Mesodermal cell (in vitro differentiated cells): Measurements from ENCODE around the gene XNDC1N. TPM values are rescaled to one million over a fixed set of nuclear protein-coding genes. Genes with fewer than 3 reads are reported as not detected.

Experiments used
- H3K27ac ChIP-seq: 2 replicates; pipeline ENCODE4 v1.7.0; 2013; ENCODE audit warnings: mild to moderate bottlenecking, low read depth, low read length, moderate library complexity; ENCODE audit not compliant: severe bottlenecking
- H3K36me3 ChIP-seq: 2 replicates; pipeline ENCODE4 v1.7.1; 2013; ENCODE audit warnings: mild to moderate bottlenecking, low read length, moderate library complexity; ENCODE audit not compliant: control insufficient read depth, insufficient read depth
- H3K4me1 ChIP-seq: one replicate; pipeline ENCODE4 v1.7.1; 2013; ENCODE audit warnings: mild to moderate bottlenecking, low read length; ENCODE audit not compliant: insufficient read depth, control insufficient read depth, poor library complexity, severe bottlenecking
- H3K4me3 ChIP-seq: 2 replicates; pipeline ENCODE4 v1.7.0; 2013; ENCODE audit warnings: low read length, control low read depth, mild to moderate bottlenecking; ENCODE audit not compliant: insufficient read depth, poor library complexity, severe bottlenecking; ENCODE audit errors: extremely low read depth
- H3K9me3 ChIP-seq: 2 replicates; pipeline ENCODE4 v1.7.1; 2013; ENCODE audit warnings: mild to moderate bottlenecking, low read length, moderate library complexity; ENCODE audit not compliant: control insufficient read depth
- WGBS, 2 experiments: methylation state at CpG; one replicate each; pipeline ENCODE4 v1.1.5; 2013; ENCODE audit warnings: missing lambda C conversion rate in 2 of 2; ENCODE audit not compliant: insufficient coverage in 2 of 2; 5-methylcytosine and 5-hydroxymethylcytosine counted together
- polyA plus RNA-seq, 2 experiments: library from polyadenylated mRNA; stranded (reverse); fragments of 50-300 nt; gene quantifications; one replicate each; pipeline ENCODE4 v1.2.3, GENCODE V29; 2013

Gene XNDC1N, protein sequence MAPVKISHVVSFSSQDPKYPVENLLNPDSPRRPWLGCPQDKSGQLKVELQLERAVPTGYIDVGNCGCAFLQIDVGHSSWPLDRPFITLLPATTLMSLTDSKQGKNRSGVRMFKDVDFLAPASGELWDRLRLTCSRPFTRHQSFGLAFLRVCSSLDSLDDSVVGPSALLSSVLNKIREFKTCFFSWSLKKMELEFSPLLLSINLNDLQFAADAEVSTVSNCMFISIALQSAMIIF
- polyA plus RNA-seq (2013, experiment 1 of 2) = 3.9 TPM
- 2.5 TPM for polyA plus RNA-seq (2013, experiment 2 of 2)

DNA sequence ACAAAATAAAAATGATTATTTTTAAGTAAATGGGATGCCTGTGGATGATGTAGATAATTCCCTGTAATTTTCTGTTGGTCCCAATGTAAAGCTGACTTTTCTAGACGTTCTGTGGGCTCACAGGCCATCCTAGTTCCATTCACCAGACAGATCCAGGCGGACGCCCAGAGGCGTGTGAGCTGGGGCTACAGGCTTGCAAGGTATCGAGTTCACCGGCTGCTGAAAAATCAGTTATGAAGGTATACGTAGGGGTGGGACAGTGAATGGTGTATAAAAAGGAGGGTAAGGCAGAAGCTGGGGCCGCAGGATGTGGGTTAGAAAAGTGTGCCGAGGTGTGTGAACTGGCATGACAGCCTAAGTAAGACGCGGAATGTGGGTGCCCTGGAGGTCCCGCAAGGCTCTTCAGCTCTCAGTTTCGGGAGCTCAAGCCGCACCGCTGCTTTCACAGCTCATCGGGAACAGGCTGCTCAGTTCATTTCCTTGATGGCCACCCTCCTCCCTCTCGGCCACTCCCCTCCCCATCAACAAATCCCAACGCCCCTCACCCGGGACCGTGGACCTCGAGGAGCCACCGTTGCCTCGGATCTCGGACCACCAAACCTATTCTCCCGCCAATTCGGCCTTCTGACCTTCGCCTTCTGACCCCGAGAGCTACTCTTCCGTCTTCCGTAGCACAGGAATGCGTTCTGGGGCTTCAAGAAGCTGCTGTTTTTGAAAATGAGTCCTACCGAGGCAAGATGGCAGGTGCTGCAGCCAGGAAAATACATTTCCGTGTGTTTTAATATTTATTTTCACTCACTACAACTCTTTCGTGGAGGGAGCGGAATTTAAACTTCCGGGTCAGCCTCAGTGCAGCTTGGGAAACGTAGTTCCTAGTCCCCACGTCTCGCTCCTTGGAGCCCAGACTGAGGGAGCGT, at the start of gene XNDC1N:
Gene XNDC1N, minus strand, starts transcription at position 775 of the 917 bp plus-strand sequence. CDS start 5,241 bp downstream, outside the sequence.
- H3K9me3 ChIP-seq = no peaks in the 10 kb centered on the region
- peak within 1 kb of the TSS; percentile 77 for H3K27ac ChIP-seq
- no peaks in the 10 kb centered on the region for H3K4me1 ChIP-seq
- H3K36me3 ChIP-seq = peaks cover 7% of the 10 kb centered on the region
- H3K4me3 ChIP-seq = peak within 1 kb of the TSS; percentile 74
- WGBS, 2 experiments = 1 to 2% methylated on average over 28 to 35 of the region's 40 CpGs

DNA sequence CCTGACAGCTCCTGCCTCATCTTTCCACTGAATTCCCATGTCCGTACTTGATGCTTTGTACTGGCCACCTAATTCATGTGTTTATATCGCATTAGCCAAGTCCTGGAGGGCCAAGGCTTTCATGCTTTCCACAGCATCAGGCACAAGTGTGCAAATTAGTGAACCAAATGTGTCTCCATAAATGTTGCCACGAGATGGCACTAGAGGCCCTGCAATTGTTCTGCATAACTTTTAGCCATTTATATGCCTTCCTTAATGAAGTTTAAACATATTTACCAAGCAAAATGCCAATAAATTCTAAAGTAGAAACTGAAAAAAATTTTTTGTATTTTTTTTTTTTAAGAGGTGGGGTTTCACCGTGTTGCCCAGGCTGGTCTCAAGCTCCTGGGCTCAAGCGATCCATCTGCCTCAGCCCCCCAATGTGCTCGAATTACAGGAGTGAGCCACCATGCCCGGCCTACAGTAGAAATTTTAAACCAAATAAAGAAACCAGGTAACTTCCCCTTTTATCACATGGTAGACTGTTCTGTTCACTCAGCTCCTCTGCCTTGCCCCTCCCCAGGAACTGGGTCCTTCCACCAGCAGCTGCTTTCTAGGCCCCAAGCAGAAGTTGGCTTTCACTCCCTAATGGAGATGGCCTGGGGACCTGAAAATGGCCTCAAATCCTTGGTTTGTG, 49.5 kb upstream of the XNDC1N start:
- WGBS, 2 experiments = 67 to 76% methylated on average over 4 to 7 of the region's 7 CpGs
- Histone ChIP-seq H3K9me3 (no peaks in the 10 kb centered on the region), H3K4me3 (no peak overlapping the region), H3K4me1 (no peaks in the 10 kb centered on the region), H3K36me3 (peaks cover 62% of the 10 kb centered on the region), H3K27ac (no peak overlapping the region)

DNA sequence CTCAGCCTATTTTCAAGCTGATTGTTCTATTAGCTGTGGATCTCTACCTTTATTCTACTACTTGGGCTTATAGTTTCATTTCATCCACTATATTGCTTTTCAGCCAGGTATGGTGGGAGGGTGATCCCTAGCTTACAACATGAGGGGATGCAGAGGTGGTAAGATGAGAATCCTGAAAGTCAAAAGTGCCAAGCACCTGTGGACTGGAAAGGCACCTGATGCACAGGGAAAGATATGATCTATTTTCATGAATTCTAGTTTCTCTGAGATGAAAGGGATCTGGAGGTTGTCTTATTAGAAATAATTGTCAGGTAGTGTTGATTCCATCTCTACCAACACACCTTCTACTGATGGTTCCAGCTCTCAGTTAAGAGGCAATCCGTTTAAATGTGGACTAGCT, 48.7 kb upstream of the XNDC1N start:
- no CpG with 5 or more reads among the region's 1 CpG for WGBS, 2 experiments
- H3K9me3 ChIP-seq = no peaks in the 10 kb centered on the region

DNA sequence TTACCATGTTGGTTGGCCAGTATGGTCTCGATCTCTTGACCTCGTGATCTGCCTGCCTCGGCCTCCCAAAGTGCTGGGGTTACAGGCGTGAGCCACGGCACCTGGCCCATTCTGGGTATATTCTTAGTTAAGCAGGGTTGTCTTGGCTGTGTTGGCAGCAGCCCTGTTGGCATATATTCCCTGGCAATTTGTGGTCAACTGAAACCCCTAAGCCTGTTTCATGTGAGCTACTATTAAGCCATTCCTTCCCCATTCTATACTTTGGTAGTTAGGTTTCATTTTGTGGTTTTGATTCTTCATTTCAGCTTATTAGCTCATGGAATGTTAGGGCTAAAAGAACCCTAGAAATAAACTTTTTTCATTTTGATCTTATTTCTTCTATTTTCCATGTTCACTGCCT, 48.2 kb upstream of the XNDC1N start:
- WGBS, 2 experiments = 94% methylated on average over 3 to 5 of the region's 5 CpGs
- H3K27ac ChIP-seq = no peak overlapping the region
- H3K4me3 ChIP-seq = no peak overlapping the region
- H3K36me3 ChIP-seq = peaks cover 61% of the 10 kb centered on the region
- H3K9me3 ChIP-seq = no peaks in the 10 kb centered on the region
- no peaks in the 10 kb centered on the region for H3K4me1 ChIP-seq

More for the DNA sequence above, 48.7 kb upstream of the XNDC1N start:
- Histone ChIP-seq H3K27ac (no peak overlapping the region), H3K4me1 (no peaks in the 10 kb centered on the region), H3K4me3 (no peak overlapping the region), H3K36me3 (peaks cover 61% of the 10 kb centered on the region)

DNA sequence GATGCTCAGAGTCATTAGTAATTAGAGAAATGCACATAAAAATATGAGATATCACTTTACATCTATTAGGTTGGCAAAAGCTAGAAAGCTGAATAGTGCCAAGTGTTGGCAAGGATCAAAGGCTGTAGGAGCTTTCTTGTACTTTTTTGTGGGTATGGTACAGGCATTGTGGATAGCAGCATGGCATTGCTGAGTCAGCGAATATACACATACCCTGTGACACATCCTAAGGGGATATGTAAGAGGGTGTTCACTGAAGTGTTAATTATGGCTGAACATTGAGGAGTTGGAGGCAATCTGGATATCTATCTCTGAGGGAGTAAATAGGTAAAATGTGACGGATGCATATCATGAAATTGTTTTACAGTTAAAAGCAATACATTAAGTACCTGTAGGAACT, 43.3 kb upstream of the XNDC1N start:
- Histone ChIP-seq H3K36me3 (peaks cover 63% of the 10 kb centered on the region), H3K4me3 (no peak overlapping the region), H3K9me3 (no peaks in the 10 kb centered on the region), H3K27ac (no peak overlapping the region), H3K4me1 (no peaks in the 10 kb centered on the region)
- no CpG with 5 or more reads among the region's 2 CpGs for WGBS, 2 experiments

DNA sequence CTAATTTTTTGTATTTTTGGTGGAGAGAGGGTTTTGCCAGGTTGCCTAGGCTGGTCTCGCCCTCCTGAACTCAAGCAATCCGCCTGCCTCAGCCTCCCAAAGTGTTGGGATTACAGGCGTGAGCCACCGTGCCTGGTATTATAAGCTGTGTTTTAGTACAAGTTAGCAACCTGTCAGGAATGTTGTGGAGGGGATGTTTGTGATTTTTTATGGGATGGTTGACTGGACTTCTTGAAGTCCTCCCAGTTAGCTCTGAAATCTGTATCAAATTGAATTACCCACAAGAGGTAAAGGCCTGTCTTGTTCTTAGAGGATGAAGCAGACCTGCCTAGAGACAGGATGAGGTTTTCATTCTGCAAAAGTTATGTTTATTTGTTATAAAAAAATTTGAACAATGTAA, 36.2 kb upstream of the XNDC1N start:
- Histone ChIP-seq H3K4me3 (no peak overlapping the region), H3K9me3 (no peaks in the 10 kb centered on the region), H3K27ac (no peak overlapping the region), H3K36me3 (peaks cover 67% of the 10 kb centered on the region), H3K4me1 (peaks cover 3% of the 10 kb centered on the region)
- WGBS, 2 experiments = 100% methylated on average over 4 of the region's 4 CpGs

DNA sequence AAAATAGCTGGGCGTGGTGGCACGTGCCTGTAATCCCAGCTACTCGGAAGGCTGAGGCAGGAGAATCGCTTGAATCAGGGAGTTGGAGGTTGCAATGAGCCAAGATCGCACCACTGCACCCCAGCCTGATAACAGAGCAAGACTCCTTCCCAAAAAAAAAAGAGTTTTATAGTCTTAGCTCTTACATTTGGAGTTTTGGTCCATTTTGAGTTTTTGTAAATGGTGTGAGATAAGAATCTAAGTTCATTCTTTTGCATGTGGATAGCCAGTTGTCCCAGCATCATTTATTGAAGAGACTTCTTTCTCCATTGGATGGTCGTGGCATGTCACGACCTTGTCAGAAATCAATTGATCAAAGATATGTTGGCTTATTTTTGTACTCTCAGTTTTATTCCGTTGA, 35.1 kb upstream of the XNDC1N start:
- Histone ChIP-seq H3K36me3 (peaks cover 62% of the 10 kb centered on the region), H3K27ac (no peak overlapping the region), H3K9me3 (no peaks in the 10 kb centered on the region), H3K4me3 (no peak overlapping the region), H3K4me1 (peaks cover 3% of the 10 kb centered on the region)
- WGBS, 2 experiments = 86 to 96% methylated on average over 5 to 7 of the region's 8 CpGs

DNA sequence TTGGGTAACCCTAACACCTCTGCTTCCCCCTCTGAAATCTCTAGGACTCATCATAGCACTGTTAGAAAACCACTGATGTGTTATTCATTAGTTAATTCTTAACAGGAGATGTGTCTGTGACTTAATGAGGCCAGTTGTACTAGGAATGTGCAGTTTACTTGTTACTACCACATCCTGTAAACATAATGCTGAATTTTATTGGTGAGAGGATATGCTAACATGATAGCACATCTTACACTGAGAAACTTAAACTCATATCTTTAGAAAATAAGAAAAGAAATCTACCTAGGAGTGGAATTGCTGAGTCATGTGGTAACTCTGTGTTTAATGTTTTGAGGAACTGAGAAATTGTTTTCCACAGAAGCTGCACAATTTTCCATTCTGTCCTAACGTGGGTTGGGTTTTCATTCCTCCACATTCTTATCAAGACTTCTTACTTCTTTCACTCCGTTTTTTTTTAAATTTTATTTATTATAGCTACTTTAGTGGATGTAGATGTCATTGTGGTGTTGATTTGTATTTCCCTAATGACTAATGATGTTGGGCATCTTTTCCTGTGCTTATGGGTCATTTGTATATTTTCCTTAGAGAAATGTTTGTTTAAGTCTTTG, 34.1 kb upstream of the XNDC1N start:
- Histone ChIP-seq H3K9me3 (no peaks in the 10 kb centered on the region), H3K4me1 (peaks cover 3% of the 10 kb centered on the region), H3K36me3 (peaks cover 57% of the 10 kb centered on the region), H3K4me3 (no peak overlapping the region), H3K27ac (peak overlapping the region; percentile 55)
- WGBS, 2 experiments = no CpG with 5 or more reads among the region's 2 CpGs

DNA sequence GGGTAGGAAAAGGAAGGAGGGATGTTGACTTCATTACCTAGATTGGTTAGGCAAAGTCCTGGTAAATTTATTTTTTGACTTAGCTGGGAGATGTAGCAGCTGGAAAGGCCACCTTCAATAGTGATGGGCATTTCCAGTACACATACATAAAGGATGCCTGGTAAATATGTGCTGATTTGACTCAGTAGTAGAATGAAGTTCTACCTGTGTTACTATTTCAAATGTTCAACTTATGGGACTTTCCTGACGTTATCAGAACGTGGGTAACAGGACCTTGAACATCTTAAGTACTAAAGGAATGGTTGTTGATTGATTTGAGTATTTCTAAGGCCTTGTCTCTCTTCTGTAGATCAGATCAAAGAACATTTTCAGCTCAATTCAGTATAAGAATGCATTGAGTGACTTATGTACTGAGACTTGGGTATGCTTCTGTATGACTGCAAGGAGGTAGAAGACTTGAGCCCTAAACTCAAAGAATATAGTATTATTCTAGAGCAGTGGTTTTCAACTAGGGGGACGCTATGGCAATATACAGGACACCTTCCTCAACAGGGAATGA, 27.6 kb upstream of the XNDC1N start:
- no CpG with 5 or more reads among the region's 3 CpGs for WGBS, 2 experiments
- H3K36me3 ChIP-seq = peaks cover 27% of the 10 kb centered on the region
- H3K4me3 ChIP-seq = no peak overlapping the region
- H3K4me1 ChIP-seq = no peaks in the 10 kb centered on the region
- no peak overlapping the region for H3K27ac ChIP-seq
- H3K9me3 ChIP-seq = no peaks in the 10 kb centered on the region

DNA sequence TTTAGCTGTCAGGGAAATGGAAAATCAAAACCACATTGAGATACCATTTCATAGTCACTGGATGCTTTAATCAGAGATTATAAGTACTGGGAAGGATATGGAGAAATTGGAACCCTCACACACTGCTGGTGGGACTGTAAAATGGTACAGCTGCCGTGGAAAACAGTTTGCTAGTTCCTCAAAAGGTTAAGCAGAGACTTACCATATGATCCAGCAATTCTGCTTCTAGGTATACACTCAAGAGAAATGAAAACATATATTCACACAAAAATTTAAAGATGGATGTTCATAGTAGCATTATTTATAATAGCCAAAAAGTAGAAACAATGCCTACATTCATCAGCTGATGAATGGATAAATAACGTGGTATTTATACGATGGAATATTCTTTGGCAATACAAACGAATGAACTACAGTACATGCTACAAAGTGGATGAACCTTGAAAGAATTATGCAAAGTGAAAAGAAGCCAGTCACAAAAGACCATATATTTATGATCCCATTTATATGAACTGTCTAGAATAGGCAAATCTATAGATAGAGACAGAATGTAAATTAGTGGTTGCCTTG, 23.4 kb upstream of the XNDC1N start:
- H3K4me3 ChIP-seq = no peak overlapping the region
- peaks cover 10% of the 10 kb centered on the region for H3K4me1 ChIP-seq
- no peak overlapping the region for H3K27ac ChIP-seq
- WGBS, 2 experiments = 100% methylated on average over 2 of the region's 4 CpGs; no CpG with 5 or more reads in 1 of the 2 experiments
- H3K36me3 ChIP-seq = peaks cover 8% of the 10 kb centered on the region
- no peaks in the 10 kb centered on the region for H3K9me3 ChIP-seq
